A549 (cell line): Measurements from ENCODE around the gene ZNF205. TPM values are rescaled to one million over a fixed set of nuclear protein-coding genes. Genes with fewer than 3 reads are reported as not detected.

Experiments used
- ATAC-seq, 2 experiments: fragments of 200-7000 bp in 1 of 2; fragments of >200 bp in 1 of 2; cut with Nextera tagmentation in 1 of 2; cut with Tn5 transposase in 1 of 2; 3 replicates each; pipeline versions ENCODE4 v1.8.0 to v1.9.1; 2018 to 2020; ENCODE audit warnings: mild to moderate bottlenecking in 1 of 2, moderate library complexity in 1 of 2
- CTCF ChIA-PET: fragments of 300-600 bp; sonication (Branson Sonifier 250); formaldehyde crosslinking; extraction: SDS; loops from one replicate; lab custom pipeline; 2021; ENCODE audit warnings: antibody characterized with exemption, inconsistent platforms; lab: Yijun Ruan, JAX
- POLR2A ChIA-PET: fragments of 350-600 bp; formaldehyde crosslinking; extraction: SDS; loops from one replicate; lab custom pipeline; 2021; ENCODE audit warnings: antibody characterized with exemption, inconsistent platforms; lab: Yijun Ruan, JAX
- DNase-seq, 2 experiments: peaks; one replicate each; pipeline versions ENCODE4 v3.0.0 to v3.0.0-alpha.2; 2011 to 2016; ENCODE audit warnings: low read depth in 1 of 2, low spot score in 1 of 2
- FAIRE-seq: peaks from 2 replicates; lab custom pipeline; 2011; peaks lifted over from hg19 to GRCh38; lab: Jason Lieb, UNC
- H3K27ac ChIP-seq, 2 experiments: fragments of >200 bp; sonication (Bioruptor Twin); formaldehyde crosslinking; 3 replicates each; pipeline ENCODE4 v1.5.1; 2016 to 2017
- H3K4me1 ChIP-seq: fragments of >200 bp; sonication (Bioruptor Twin); formaldehyde crosslinking; 3 replicates; pipeline ENCODE4 v1.6.1; 2016
- H3K4me2 ChIP-seq: fragments of >200 bp; sonication (Bioruptor Twin); formaldehyde crosslinking; 3 replicates; pipeline ENCODE4 v1.6.1; 2016
- H3K4me3 ChIP-seq: fragments of >200 bp; sonication (Bioruptor Twin); formaldehyde crosslinking; 3 replicates; pipeline ENCODE4 v1.5.1; 2016
- H3K9me3 ChIP-seq: fragments of >200 bp; sonication (Bioruptor Twin); formaldehyde crosslinking; 3 replicates; pipeline ENCODE4 v1.6.1; 2016
- BHLHE40 ChIP-seq: IDR thresholded peaks from 2 replicates; pipeline ENCODE4 v1.6.1; 2012; ENCODE audit warnings: low read depth, low read length, inconsistent platforms
- CBX8 ChIP-seq: fragments of 200-600 bp; sonication (generic); IDR thresholded peaks from 2 replicates; pipeline ENCODE4 v1.6.1; 2016
- EHMT2 ChIP-seq: fragments of 200-600 bp; sonication (generic); IDR thresholded peaks from 2 replicates; pipeline ENCODE4 v1.6.1; 2016; ENCODE audit warnings: antibody characterized with exemption, low read depth, mild to moderate bottlenecking, moderate library complexity
- EP300 ChIP-seq, 2 experiments: fragments of >200 bp; sonication (Bioruptor Twin); formaldehyde crosslinking; IDR thresholded peaks; 2 replicates in 1 of 2; 3 replicates in 1 of 2; pipeline ENCODE4 v1.6.1; 2016 to 2017
- FOSB ChIP-seq: fragments of 250-450 bp; sonication (Bioruptor Pico); IDR thresholded peaks from 2 replicates; pipeline ENCODE4 v1.5.0; 2020; ENCODE audit warnings: mild to moderate bottlenecking, moderate library complexity
- FOSL2 ChIP-seq, 2 experiments: fragments of 450-650 bp in 1 of 2; fragments of >200 bp in 1 of 2; sonication (Bioruptor Twin) in 1 of 2; formaldehyde crosslinking; IDR thresholded peaks; 2 replicates each; pipeline versions ENCODE4 v1.5.0 to v1.6.1; 2016 to 2020; ENCODE audit warnings: mild to moderate bottlenecking in 1 of 2, moderate library complexity in 1 of 2
- GATA3 ChIP-seq: IDR thresholded peaks from 2 replicates; pipeline ENCODE4 v1.6.1; 2012; ENCODE audit warnings: borderline replicate concordance
- HEYL ChIP-seq: fragments of 250-450 bp; sonication (Bioruptor Pico); IDR thresholded peaks from 2 replicates; pipeline ENCODE4 v1.8.0; 2021; ENCODE audit warnings: mild to moderate bottlenecking, moderate library complexity
- HOXA7 ChIP-seq: fragments of 250-450 bp; sonication (Bioruptor Pico); IDR thresholded peaks from 2 replicates; pipeline ENCODE4 v1.5.0; 2020; ENCODE audit warnings: mild to moderate bottlenecking, moderate library complexity
- JUN ChIP-seq, 2 experiments: fragments of >200 bp; sonication (Bioruptor Twin); formaldehyde crosslinking; IDR thresholded peaks; 2 replicates in 1 of 2; 3 replicates in 1 of 2; pipeline ENCODE4 v1.6.1; 2016 to 2017
- JUNB ChIP-seq: fragments of >200 bp; sonication (Bioruptor Twin); formaldehyde crosslinking; IDR thresholded peaks from 2 replicates; pipeline ENCODE4 v1.6.1; 2016
- KDM5A ChIP-seq: fragments of 200-600 bp; sonication (generic); IDR thresholded peaks from 2 replicates; pipeline ENCODE4 v1.6.1; 2016; ENCODE audit warnings: antibody characterized with exemption, mild to moderate bottlenecking
- MAFK ChIP-seq: fragments of 450-650 bp; IDR thresholded peaks from 2 replicates; pipeline ENCODE4 v1.6.1; 2014; ENCODE audit not compliant: partially characterized antibody
- MAX ChIP-seq: IDR thresholded peaks from 2 replicates; pipeline ENCODE4 v1.6.1; 2012
- MAZ ChIP-seq: fragments of 150-350 bp; IDR thresholded peaks from 2 replicates; pipeline ENCODE4 v1.6.1; 2014; ENCODE audit warnings: antibody characterized with exemption, low read depth, low read length, borderline replicate concordance
- NPAS2 ChIP-seq: fragments of 250-450 bp; sonication (Bioruptor Pico); IDR thresholded peaks from 2 replicates; pipeline ENCODE4 v1.8.0; 2022; ENCODE audit warnings: mild to moderate bottlenecking, moderate library complexity, borderline replicate concordance
- NR3C1 ChIP-seq: fragments of >200 bp; sonication (Bioruptor Twin); formaldehyde crosslinking; IDR thresholded peaks from 3 replicates; pipeline ENCODE4 v1.6.1; 2017
- PHF8 ChIP-seq: fragments of 200-600 bp; sonication (generic); IDR thresholded peaks from 2 replicates; pipeline ENCODE4 v1.6.1; 2016; ENCODE audit warnings: low read depth, mild to moderate bottlenecking, antibody characterized with exemption, moderate library complexity, borderline replicate concordance
- POLR2AphosphoS2 ChIP-seq: conservative IDR thresholded peaks from 2 replicates; pipeline ENCODE4 v1.6.1; 2012; ENCODE audit warnings: low read length, improper control_type of control experiment, inconsistent platforms
- RAD21 ChIP-seq, 2 experiments: fragments of >200 bp in 1 of 2; sonication (Bioruptor Twin) in 1 of 2; formaldehyde crosslinking in 1 of 2; IDR thresholded peaks in 1 of 2; conservative IDR thresholded peaks in 1 of 2; 2 replicates in 1 of 2; 3 replicates in 1 of 2; pipeline ENCODE4 v1.6.1; 2012 to 2018; ENCODE audit warnings: inconsistent platforms in 1 of 2
- RARB ChIP-seq: fragments of 250-450 bp; sonication (Bioruptor Pico); IDR thresholded peaks from 2 replicates; pipeline ENCODE4 v1.8.0; 2021; ENCODE audit warnings: mild to moderate bottlenecking, moderate library complexity
- REST ChIP-seq: fragments of 200-600 bp; sonication (generic); IDR thresholded peaks from 2 replicates; pipeline ENCODE4 v1.6.1; 2016; ENCODE audit warnings: antibody characterized with exemption, mild to moderate bottlenecking, moderate library complexity
- SREBF2 ChIP-seq: fragments of 450-650 bp; IDR thresholded peaks from 2 replicates; pipeline ENCODE4 v1.6.1; 2014; ENCODE audit warnings: mild to moderate bottlenecking, moderate library complexity
- TP53 ChIP-seq: fragments of 250-450 bp; sonication (Bioruptor Pico); IDR thresholded peaks from 2 replicates; pipeline ENCODE4 v1.5.0; 2021; ENCODE audit warnings: mild to moderate bottlenecking, moderate library complexity
- ZC3H11A ChIP-seq: fragments of 450-650 bp; IDR thresholded peaks from 2 replicates; pipeline ENCODE4 v1.6.1; 2014; ENCODE audit warnings: antibody characterized with exemption, mild to moderate bottlenecking
- ZNF302 ChIP-seq: fragments of 250-450 bp; sonication (Bioruptor Pico); IDR thresholded peaks from 2 replicates; pipeline ENCODE4 v1.9.0; 2021; ENCODE audit warnings: inconsistent platforms, mild to moderate bottlenecking, moderate library complexity
- WGBS: methylation state at CpG from one replicate; pipeline ENCODE4 v1.1.6; 2017; ENCODE audit errors: missing lambda C conversion rate; 5-methylcytosine and 5-hydroxymethylcytosine counted together
- polyA plus RNA-seq, 4 experiments: library from polyadenylated mRNA; depleted of rRNA in 3 of 4; stranded (reverse); fragments of >200 nt; fragmentation: RNase III in 1 of 4; extraction: RNeasy Plus Mini Kit Qiagen cat#74134 plus additional on column Dnase treatment in 1 of 4; gene quantifications; 2 replicates in 3 of 4; 3 replicates in 1 of 4; pipeline ENCODE4 v1.2.3, GENCODE V29; 2011 to 2017
- TF ChIP-seq, protein P1 (sequence below): fragments of >200 bp; sonication (Bioruptor Twin); formaldehyde crosslinking; IDR thresholded peaks from 3 replicates; pipeline ENCODE4 v1.6.1; 2016
- TF ChIP-seq, protein P2 (sequence below): fragments of >200 bp; sonication (Bioruptor Twin); formaldehyde crosslinking; IDR thresholded peaks from 2 replicates; pipeline ENCODE4 v1.6.1; 2016

Gene ZNF205
- polyA plus RNA-seq, 2 of the 4 experiments (the other 2 are of a cell fraction), result 4.3 to 9.6 TPM

- 50% methylated on average over 8 of the region's 8 CpGs for WGBS
- CTCF ChIA-PET, result interaction anchor here (1.1 to 7.2 kb wide), 5 partner anchors 10 to 92 kb away, joined by 4 to 45 read pairs (median 9); partner anchors contain the start of genes ZNF205 and ZNF213
- POLR2A ChIA-PET, result interaction anchor here (0.9 kb wide), 2 partner anchors 12 to 17 kb away, joined by 3 to 5 read pairs; partner anchors contain the start of gene ZNF213
- DNase-seq, result no peak
- Histone ChIP-seq H3K9me3 (no peaks in the 10 kb centered on the region), H3K27ac (no peak overlapping the region), H3K4me3 (no peak overlapping the region; the same call in 2 of the 3 replicates), H3K4me1 (peaks cover 8% of the 10 kb centered on the region; the same call in 1 of the 3 replicates), H3K4me2 (peak overlapping the region; percentile 81)
- no peak for ATAC-seq
- FAIRE-seq, result no peak
- TF ChIP-seq NPAS2 (CRISPR knock-in tag) (no peak), ZNF302 (CRISPR knock-in tag) (no peak), FOSL2 (IDR thresholded peaks at IDR 0.05) (no peak), FOSL2 (CRISPR knock-in tag; IDR thresholded peaks at IDR 0.05) (no peak), CBX8 (no peak), RAD21 (conservative IDR thresholded peaks at IDR 0.05 in 1 of 2, IDR thresholded peaks at IDR 0.05 in 1 of 2) (no peak), HEYL (CRISPR knock-in tag) (no peak), RARB (CRISPR knock-in tag) (no peak), SREBF2 (no peak), REST (no peak), FOSB (no peak)
- TF ChIP-seq, protein P1, sequence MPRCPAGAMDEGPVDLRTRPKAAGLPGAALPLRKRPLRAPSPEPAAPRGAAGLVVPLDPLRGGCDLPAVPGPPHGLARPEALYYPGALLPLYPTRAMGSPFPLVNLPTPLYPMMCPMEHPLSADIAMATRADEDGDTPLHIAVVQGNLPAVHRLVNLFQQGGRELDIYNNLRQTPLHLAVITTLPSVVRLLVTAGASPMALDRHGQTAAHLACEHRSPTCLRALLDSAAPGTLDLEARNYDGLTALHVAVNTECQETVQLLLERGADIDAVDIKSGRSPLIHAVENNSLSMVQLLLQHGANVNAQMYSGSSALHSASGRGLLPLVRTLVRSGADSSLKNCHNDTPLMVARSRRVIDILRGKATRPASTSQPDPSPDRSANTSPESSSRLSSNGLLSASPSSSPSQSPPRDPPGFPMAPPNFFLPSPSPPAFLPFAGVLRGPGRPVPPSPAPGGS, result no peak
Measured at GRCh38 chr16:3122926-3123570, 10.7 kb downstream of the ZNF205 start.

DNA sequence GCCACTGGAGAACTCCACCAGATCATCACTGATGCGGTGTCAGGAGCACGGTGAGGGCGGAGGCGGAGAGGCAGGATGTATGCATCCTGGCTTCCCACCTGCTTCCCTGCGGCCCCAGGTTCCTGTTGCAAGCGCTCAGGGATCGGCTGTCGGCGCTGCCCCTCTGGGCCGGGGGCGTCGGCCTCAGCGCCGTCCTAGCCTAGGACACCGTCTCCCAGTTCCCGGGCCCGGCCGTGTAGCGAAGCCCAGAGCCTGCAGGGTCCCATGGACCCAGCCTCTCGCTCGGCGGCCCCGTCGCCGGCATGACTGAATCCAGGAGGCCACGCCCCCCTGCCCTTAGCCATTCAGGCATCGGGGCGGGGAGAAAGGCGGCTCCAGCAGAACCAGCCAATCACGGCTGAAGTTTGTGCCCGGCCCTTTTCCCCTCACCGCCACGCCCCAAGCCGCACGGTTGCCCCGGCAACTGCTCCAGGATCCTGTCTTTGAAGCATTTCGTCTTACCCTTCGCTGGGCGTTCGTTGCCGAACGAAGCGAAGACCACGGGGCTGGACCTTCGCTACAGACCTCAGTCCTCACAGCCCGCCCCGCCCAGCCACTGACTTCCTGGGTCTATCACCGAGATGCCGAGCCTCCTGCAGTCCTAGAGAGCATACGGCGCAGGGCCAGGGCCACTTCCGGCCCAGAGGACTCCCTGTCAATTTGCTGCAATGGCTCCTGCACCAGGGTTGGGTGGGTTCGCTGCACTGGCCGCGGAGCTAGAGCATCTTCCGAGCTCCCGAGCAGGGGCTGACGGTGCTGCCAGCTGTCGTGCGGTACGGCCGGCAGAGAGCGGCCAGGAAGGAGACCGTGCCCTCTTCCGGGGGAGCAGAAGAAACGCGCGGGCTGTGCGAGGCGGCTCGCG is 11.8 kb downstream of the ZNF205 start:
- Histone ChIP-seq H3K27ac (peak overlapping the region; percentile 82 to 86), H3K9me3 (no peaks in the 10 kb centered on the region), H3K4me2 (peak overlapping the region; percentile 81), H3K4me1 (peaks cover 12% of the 10 kb centered on the region; the same call in 1 of the 3 replicates), H3K4me3 (peak overlapping the region; percentile 88)
- CTCF ChIA-PET, result interaction anchor here (0.6 to 11.1 kb wide), 7 partner anchors 10 to 564 kb away, joined by 3 to 186 read pairs (median 4); partner anchors contain the start of genes IL32 and ZNF213
- POLR2A ChIA-PET, result interaction anchor here (0.7 to 1.0 kb wide), 2 partner anchors 11 to 18 kb away, joined by 4 read pairs; partner anchors contain the start of gene ZNF213
- under 1% methylated on average over 31 of the region's 72 CpGs for WGBS
- DNase-seq, result peak; percentile 81 to 92
- FAIRE-seq, result no peak
- ATAC-seq, result peak; percentile 92 to 94
- no peak for TF ChIP-seq RARB (CRISPR knock-in tag)
- TF ChIP-seq ZC3H11A, result no peak
- no peak for TF ChIP-seq BHLHE40
- TF ChIP-seq NR3C1, result no peak
- no peak for TF ChIP-seq POLR2AphosphoS2
- no peak for TF ChIP-seq ZNF302 (CRISPR knock-in tag)
- TF ChIP-seq PHF8, result peak; percentile 32; the same call in 1 of the 2 replicates
- no peak for TF ChIP-seq HOXA7 (CRISPR knock-in tag)
- TF ChIP-seq, protein P2, sequence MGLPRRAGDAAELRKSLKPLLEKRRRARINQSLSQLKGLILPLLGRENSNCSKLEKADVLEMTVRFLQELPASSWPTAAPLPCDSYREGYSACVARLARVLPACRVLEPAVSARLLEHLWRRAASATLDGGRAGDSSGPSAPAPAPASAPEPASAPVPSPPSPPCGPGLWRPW, result no peak
- TF ChIP-seq CBX8, result no peak
- TF ChIP-seq EHMT2, result no peak
- TF ChIP-seq JUNB, result no peak
- no peak for TF ChIP-seq MAFK
- TF ChIP-seq MAZ, result no peak
- TF ChIP-seq KDM5A, result peak; percentile 68; the same call in 1 of the 2 replicates
- TF ChIP-seq HEYL (CRISPR knock-in tag), result no peak
- TF ChIP-seq MAX, result peak; percentile 45; the same call in 1 of the 2 replicates
- TF ChIP-seq TP53 (CRISPR knock-in tag), result no peak
- TF ChIP-seq JUN (IDR thresholded peaks at IDR 0.05), result peak; percentile 24 to 27; a peak in 1 of 5 replicates
- TF ChIP-seq EP300 (IDR thresholded peaks at IDR 0.05), result no peak
- no peak for TF ChIP-seq GATA3
- TF ChIP-seq, protein P1, result no peak; the same call in 2 of the 3 replicates
